Measurements from ENCODE around the gene STX8. TPM values are rescaled to one million over a fixed set of nuclear protein-coding genes. Genes with fewer than 3 reads are reported as not detected.
"Not testable (repeated sequence)": the region's sequence is repeated elsewhere in the genome, so short reads cannot be mapped to it uniquely, and the experiment has no call there.

The STX8 gene
- total RNA-seq, 1 donor from 2014 or later: 62.8 TPM

GRCh38 chr17:9371019-9371418, 204.6 kb downstream of the STX8 start:
- intact Hi-C loops (cut with DNase I): no loop called here
- DNase-seq: no peak

DNA sequence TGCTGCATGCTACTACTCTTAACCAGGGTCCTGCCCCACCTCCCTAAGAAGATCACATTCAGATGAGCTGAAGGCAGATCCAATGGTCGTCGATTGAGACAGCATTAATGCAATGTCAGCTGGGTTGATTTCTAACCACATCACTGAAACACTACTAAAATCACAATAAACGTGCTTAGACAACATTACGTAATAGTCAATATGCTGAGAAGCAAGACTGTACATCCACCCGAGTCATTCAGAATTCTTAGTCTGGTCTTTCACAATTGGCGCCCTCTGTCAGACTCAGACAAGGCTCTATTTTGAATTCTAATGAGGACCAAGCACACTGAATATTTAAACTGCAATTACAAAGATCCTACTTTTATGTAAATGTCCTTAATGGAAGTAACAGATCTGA, 205.2 kb downstream of the STX8 start:
- DNase-seq: no peak
- ATAC-seq (ENCODE audit: poor library complexity): no peak
- intact Hi-C loops (cut with DNase I): no loop called here

More at GRCh38 chr17:9371019-9371418, 204.6 kb downstream of the STX8 start:
- peak; percentile 50 for ATAC-seq (ENCODE audit: poor library complexity)

GRCh38 chr17:9368631-9369030, 207.0 kb downstream of the STX8 start:
- ATAC-seq (ENCODE audit: poor library complexity): no peak
- intact Hi-C loops (cut with DNase I): no loop called here

DNA sequence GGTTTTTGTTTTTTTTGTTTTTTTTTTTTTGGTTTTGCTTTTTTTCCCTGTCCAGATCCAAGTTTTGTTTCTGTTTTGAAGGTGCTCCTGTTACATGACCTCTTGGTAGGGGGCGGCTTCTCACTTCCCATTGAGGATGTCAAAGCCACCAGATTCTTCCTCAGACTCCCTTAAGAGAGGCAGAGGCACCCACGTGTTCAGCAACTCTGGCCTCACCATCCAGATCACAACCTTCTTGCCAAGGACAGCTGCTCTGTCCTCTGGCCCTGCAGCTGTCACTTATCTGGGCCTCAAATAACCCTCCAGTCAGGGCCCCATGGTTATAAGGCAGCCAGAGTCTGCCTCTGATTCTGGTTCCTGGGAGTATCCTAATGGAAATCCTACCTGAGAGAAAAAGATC, 208.5 kb downstream of the STX8 start:
- DNase-seq: no peak
- intact Hi-C loops (cut with DNase I): no loop called here
- ATAC-seq (ENCODE audit: poor library complexity): peak; percentile 90

More at GRCh38 chr17:9368631-9369030, 207.0 kb downstream of the STX8 start:
- no peak for DNase-seq

GRCh38 chr17:9364837-9365430, 210.7 kb downstream of the STX8 start:
- intact Hi-C loops (cut with DNase I): no loop called here
- DNase-seq: no peak
- ATAC-seq (ENCODE audit: poor library complexity): no peak

GRCh38 chr17:9363440-9364350, 211.9 kb downstream of the STX8 start:
- intact Hi-C loops (cut with DNase I): no loop called here
- ATAC-seq (ENCODE audit: poor library complexity) (no peak), DNase-seq (no peak)

- intact Hi-C loops (cut with DNase I): no loop called here
- DNase-seq (no peak), ATAC-seq (ENCODE audit: poor library complexity) (peak; percentile 67)
Observed at GRCh38 chr17:9361188-9361955, 214.2 kb downstream of the STX8 start.

DNA sequence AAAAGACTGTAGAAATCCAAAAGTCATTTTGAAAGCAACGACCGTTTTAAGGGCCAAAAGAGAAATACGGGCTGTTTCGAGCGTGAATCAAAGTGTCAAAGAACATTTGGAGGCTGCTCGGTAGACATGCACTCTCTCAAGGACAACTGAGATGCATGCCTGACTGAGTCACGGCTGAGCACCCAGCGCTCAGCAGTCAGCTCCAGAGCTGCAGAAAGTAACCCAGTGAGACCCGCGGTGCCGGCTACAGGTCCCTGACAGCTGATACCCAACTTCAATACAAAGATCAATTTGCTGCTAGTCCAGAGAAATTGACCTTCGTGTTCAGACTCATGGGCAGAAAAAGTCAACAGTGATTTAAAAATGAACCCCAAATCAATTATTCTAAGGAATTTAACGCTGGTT, 214.9 kb downstream of the STX8 start:
- DNase-seq (no peak), ATAC-seq (ENCODE audit: poor library complexity) (peak; percentile 81)
- intact Hi-C loops (cut with DNase I): no loop called here

DNA sequence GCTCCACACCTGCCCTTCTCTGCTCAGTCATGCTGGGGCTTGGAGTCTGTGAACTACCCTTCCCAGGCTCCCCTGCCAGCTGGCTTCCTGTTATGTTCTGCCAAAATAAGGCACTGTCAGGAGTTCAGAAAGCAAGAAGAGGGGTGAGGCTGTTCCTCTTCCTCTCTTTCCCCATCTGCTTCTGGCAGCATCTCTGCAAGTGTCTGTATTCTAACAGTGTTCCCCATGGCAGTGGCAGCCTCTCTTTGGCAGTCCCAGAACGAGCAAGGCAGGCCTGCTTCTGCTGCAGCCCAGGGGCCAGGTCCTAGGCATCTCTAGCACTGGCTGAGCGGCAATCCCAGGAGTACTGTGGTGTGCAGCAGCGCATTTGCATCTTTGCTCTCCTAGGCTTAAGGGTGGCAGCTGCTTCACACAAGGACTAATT, 219.1 kb downstream of the STX8 start:
- ATAC-seq (ENCODE audit: poor library complexity) (peak; percentile 50), DNase-seq (peak; percentile 48)
- intact Hi-C loops (cut with DNase I): no loop called here

DNA sequence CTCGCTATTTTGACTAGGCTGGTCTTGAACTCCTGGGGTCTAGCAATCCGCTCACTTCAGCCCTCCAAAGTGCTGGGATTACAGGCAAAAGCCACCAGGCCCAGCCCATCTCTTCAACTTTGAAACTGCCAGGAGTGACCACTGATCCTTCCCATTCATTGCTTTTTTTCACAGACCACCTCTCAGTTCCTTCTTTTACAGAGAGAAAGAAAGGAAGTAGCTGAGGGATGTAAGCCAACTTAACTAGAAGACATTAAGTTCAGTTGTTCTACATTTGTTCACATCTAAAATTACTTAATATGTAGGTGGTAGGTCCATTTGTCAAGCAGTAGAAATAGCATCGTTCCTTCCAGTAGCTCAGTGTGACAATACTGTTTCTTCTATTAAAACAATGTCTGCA, 219.8 kb downstream of the STX8 start:
- intact Hi-C loops (cut with DNase I): no loop called here
- no peak for DNase-seq
- ATAC-seq (ENCODE audit: poor library complexity): no peak

DNA sequence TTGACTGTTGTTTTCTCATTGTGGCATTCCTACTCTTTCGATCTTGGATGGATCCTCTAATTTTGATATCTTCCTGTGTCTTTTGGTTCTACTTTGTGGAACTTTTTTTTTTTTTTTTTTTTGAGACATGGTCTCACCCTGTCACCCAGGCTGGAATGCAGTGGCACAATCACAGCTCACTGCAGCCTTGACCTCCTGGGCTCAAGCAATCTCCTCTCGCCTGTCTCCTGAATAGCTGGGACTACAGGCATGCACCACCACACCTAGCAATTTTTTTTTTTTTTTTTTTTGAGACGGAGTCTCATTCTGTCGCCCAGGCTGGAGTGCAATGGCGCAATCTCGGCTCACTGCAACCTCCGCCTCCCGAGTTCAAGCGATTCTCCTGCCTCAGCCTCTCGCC, 220.4 kb downstream of the STX8 start:
- ATAC-seq (ENCODE audit: poor library complexity); intact Hi-C loops (cut with DNase I); DNase-seq: not testable (repeated sequence)

DNA sequence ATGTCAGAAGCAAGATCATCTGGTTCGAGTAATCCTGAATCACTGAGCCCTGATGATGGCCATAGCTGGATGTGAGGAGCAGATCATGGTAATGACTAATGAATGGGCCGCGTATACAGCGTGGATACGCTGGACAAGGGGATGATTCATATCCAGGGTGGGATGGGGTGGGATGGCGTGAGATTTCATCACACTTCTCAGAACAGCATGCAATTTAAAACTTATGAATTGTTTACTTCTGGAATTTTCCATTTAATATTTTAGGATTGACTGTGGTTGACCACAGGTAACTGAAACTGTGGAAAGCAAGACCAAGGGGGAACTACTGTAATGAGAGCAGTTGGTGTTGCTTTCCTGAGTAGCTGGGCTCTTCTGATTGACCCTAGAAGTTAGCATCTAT, 225.5 kb downstream of the STX8 start:
- DNase-seq: no peak
- intact Hi-C loops (cut with DNase I): no loop called here
- no peak for ATAC-seq (ENCODE audit: poor library complexity)

GRCh38 chr17:9346296-9346926, 229.2 kb downstream of the STX8 start:
- DNase-seq: no peak
- intact Hi-C loops (cut with DNase I): no loop called here
- ATAC-seq (ENCODE audit: poor library complexity): no peak

DNA sequence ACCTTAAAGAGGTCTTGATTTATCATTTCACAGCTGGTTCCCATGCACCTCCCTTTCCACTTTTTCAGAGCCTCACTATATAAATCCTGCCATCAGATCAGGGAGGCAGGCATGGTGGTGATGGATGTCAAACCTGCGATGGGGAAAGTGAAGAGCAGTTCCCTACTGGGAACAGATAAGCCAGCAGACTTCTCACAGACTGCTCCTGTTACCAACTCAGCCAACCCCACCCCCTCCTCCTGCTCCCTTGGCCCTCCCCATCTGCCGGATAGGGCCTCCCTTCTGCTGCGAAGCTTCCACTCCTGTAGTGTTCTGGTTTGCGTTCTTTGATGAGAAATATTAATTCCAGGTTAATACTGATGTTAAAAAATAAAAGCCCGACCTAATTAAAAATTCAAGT, 232.1 kb downstream of the STX8 start:
- ATAC-seq (ENCODE audit: poor library complexity) (no peak), DNase-seq (no peak)
- intact Hi-C loops (cut with DNase I): no loop called here

- intact Hi-C loops (cut with DNase I): no loop called here
- no peak for ATAC-seq (ENCODE audit: poor library complexity)
- DNase-seq: no peak
Observed at GRCh38 chr17:9342225-9342624, 233.4 kb downstream of the STX8 start.

DNA sequence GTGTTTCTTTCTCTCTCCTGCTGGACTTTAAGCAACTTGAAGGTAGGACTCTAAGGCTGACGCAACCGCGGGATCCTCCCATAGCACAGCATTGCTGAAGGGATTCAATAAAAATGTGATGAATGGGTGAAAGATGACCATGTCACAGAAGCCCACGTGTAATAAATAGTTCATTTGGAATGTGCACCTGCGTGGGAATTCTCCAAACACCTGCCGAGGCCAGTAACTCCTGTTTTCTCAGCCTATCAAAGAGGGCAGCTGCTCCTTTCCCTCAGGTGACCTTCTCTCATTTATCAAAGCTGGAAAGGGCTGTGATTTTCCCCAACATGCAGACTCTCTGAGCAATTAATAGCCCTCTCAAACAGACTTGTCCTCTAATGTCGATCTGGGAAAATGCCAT, 235.7 kb downstream of the STX8 start:
- DNase-seq (no peak), ATAC-seq (ENCODE audit: poor library complexity) (no peak)
- intact Hi-C loops (cut with DNase I): no loop called here

GRCh38 chr17:9339482-9339881, 236.1 kb downstream of the STX8 start:
- intact Hi-C loops (cut with DNase I); ATAC-seq (ENCODE audit: poor library complexity); DNase-seq: not testable (repeated sequence)

DNA sequence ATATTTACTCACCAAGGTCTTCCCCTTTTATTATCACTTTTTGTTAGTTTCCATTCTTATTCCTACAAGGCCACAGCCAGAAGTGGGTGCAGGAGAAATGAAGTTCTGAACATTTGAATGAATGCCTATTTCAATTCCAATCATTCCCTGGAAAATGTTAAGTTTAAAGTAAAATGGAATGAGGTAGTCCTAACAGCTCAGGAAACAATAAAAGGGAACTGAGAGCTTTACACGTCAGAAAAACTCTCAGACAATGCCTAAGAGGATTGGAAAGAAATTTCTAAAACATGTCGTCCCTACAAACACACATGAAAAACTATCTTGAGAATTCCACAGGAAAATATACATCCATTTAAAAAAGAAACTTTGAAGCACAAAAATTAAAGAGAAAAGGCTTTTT, 238.8 kb downstream of the STX8 start:
- ATAC-seq (ENCODE audit: poor library complexity): no peak
- intact Hi-C loops (cut with DNase I): no loop called here
- DNase-seq: no peak
